GM19397 (cell line): ENCODE data around the gene GLDN.
"Not testable (repeated sequence)": the region's sequence is repeated elsewhere in the genome, so short reads cannot be mapped to it uniquely, and the experiment has no call there.

Experiments used
- ATAC-seq: cut with Tn5 transposase; IDR thresholded peaks from one replicate; pipeline ENCODE4 v1.9.1; 2021; ENCODE audit warnings: mild to moderate bottlenecking, moderate library complexity; ENCODE audit not compliant: unreplicated experiment

The GLDN gene

GRCh38 chr15:51438526-51438925 lies 97.1 kb downstream of the GLDN start:
- ATAC-seq: no peak

GRCh38 chr15:51443282-51443914 lies 101.9 kb downstream of the GLDN start:
- ATAC-seq: no peak

- ATAC-seq: no peak
Observed at GRCh38 chr15:51444112-51444511, 102.7 kb downstream of the GLDN start.

- ATAC-seq: no peak
Observed at GRCh38 chr15:51444807-51445206, 103.4 kb downstream of the GLDN start.

GRCh38 chr15:51446029-51446744 lies 104.7 kb downstream of the GLDN start:
- ATAC-seq: not testable (repeated sequence)

GRCh38 chr15:51447855-51448621 lies 106.6 kb downstream of the GLDN start:
- no peak for ATAC-seq

- ATAC-seq: no peak
Observed at GRCh38 chr15:51448622-51449399, 107.4 kb downstream of the GLDN start.

- no peak for ATAC-seq
Observed at GRCh38 chr15:51450001-51450400, 108.5 kb downstream of the GLDN start.
